NK-92 (cell line): ENCODE results near the gene ATP2B2.

Experiments
- DNase-seq: peaks from one replicate; lab custom pipeline; 2025; ENCODE audit not compliant: unreplicated experiment; lab: John Stamatoyannopoulos, UW

The ATP2B2 gene

DNA sequence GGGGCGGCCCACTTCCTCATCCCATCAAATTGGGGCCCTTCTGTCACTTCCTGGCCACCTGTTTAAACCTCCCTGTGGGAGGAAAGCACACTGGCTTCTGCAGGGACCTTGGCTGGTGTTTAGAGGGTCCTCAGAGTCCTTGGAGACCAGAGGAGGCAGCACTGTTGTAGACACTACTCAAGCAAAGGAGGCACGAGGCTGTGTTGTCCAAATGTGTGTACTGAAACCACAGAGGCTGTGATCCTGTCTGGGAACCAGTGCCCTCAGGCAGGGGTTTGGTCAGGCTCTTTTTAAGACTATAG, 172.1 kb downstream of the ATP2B2 start:
- DNase-seq, result no peak

DNA sequence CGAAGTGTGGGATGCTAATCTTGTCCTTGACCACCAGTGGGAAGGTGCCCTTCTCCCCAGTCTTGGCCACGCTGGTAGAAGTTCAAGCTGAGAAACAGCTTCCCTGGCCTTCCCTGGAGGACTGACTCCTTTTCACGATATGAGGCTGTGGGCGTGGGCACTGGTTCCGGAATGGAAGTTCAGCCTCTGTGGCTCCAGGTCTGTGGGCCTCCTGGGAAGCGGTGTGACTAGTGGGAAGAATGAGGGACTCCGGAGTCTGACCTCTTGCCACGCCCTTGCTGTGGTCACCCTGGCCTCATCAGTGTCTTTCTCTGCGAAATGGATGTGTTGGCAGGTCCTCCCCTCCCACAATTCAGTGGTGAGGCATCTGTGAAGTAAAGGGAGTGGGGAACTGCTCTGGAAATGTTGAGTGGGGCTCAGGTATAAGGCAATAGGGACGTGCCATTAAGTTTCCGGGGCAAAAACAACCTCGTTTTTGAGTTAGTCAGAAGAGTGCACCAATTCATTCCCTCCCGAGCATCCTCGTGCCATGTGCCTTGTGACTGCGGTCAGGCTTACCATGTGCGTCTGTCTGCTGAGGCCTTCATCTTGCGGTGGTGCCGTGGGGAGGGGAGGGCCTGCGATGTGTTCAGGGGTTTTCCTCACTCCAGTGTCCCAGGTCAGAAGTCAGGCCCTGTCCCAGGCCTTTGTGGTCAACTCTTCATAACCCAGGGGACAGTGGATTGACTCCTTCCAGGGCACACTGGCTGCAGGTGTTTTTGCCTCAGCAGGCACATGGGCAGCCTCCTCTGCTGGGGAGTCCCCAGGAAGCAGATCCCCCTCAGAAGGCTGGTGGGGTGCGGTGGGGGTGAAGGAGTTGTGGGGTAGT, 172.7 kb downstream of the ATP2B2 start:
- no peak for DNase-seq

DNA sequence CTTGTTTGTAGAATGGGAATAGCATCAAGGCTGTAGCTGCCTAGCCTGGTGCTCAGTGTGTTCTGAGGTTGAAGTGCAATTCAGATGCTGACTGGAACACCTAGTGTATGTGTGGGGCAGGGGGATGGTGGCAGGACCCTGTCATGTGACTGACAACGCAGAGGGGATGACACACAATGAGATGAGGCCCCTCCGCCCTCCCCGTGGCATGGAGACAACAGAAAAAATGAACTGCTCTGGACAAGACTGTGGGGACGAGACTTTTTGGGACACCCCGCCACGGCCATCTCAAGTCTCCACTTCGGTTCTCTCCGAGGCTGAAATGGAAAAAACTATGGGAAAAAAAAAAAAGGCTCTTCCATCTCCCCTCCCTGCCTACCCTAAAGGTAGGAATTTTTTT, 174.1 kb downstream of the ATP2B2 start:
- DNase-seq, result no peak

DNA sequence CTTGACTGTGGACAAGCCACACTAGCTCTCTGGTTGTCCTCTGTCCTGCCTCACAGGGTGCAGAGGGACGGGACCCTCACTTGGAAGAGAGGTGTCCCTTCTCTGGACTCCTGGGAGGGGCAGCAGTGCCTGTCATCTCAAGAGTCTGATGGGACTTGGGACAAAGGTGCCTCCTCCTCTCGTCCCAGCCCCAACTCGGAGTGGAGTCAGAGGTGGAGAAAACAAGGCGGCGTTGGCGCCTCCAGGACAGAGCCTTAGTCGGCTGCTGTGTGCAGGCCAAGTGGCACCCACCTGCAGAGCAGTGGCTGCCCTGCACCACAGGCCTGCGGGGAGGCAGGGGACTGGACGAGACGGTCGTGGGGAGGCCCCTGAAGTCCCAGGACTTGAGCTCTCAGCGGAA, 175.1 kb downstream of the ATP2B2 start:
- DNase-seq, result no peak

DNA sequence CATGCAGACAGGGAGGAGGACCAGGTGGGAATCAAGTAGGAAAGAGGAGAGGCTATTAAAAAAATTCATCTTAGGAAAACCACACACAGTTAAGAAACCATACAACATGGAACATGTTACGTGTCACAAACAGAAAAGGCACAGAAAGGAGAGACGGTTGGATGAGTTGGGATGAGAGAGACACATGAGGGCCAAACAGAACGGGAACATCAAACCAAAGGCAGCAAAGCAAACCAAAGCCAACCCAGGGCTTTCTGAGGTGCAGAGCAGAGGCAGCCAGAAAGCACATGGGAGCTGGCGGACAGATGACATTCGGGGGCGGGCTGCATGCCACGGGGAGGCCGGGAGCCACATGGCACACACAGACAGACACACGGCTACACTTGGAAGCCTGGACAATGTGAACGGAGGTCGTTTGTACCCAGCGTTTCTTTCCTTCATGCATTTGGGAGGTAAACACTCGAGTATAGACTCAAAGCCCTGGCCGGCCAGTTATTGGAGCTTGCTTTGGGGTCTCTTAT, 175.8 kb downstream of the ATP2B2 start:
- no peak for DNase-seq

DNA sequence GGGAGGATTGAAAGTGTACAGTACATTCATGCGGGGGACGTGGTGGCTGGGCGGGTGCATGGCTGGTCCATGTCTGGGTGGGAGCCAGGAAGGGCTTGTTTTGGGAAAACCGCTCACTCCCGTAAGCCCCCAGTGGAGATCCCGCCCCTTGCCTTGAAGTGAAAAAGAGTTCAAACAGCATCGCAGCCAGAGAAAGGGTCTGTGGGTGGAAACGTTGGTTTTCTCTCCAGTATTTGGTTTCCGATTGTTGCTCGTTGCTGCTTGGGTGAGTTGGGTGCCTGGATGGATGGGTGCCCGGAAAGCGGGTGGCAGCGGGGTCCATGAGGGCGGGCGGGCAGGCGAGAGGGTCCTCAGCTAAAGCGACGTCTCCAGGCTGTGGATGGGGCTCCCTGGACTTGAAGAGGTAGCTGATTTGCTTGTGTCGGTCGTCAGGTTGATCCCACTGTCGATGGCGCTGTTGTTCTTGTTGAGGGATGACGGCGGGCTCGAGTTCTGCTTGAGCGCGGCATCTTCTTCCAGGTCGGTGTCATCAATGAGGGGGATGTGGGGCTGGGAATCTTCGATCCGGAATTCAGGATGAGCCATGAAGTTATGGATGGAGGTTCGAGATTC, 176.8 kb downstream of the ATP2B2 start:
- DNase-seq, result no peak

DNA sequence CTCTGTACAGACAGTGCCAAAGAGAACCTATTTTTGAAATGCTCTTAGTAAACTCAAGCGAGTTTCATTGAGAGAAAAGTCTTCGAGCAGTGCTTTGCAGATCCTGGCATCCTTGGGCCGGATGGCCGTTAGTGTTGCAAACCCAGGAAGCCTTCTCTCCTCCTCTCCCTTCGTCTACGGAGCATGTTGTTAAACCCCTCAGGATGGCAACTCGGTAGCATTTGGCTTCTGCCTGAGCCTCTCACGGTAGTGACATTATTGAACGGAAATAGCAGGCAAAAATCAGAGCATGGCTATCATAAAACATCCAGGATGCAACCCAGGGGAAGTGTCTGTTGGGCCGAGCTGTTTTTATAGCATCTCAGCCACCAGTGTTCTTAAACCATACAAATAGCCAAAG, 177.8 kb downstream of the ATP2B2 start:
- DNase-seq, result no peak

DNA sequence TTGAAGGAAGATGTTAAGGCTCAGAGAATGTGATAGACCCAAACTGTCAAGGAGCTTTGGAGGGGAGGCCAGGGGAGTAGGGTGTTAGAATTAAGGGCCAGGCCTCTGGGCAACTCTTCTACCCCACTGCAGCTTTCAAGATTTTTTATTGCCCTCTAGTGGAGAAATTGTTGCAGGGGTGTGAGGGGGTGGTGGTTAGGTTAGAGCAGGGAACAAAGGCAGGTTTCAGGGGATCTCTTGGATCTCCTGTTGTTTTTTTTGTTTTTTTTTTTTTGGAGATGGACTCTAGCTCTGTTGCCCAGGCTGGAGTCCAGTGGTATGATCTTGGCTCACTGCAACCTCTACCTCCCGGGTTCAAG, 183.1 kb downstream of the ATP2B2 start:
- no peak for DNase-seq

DNA sequence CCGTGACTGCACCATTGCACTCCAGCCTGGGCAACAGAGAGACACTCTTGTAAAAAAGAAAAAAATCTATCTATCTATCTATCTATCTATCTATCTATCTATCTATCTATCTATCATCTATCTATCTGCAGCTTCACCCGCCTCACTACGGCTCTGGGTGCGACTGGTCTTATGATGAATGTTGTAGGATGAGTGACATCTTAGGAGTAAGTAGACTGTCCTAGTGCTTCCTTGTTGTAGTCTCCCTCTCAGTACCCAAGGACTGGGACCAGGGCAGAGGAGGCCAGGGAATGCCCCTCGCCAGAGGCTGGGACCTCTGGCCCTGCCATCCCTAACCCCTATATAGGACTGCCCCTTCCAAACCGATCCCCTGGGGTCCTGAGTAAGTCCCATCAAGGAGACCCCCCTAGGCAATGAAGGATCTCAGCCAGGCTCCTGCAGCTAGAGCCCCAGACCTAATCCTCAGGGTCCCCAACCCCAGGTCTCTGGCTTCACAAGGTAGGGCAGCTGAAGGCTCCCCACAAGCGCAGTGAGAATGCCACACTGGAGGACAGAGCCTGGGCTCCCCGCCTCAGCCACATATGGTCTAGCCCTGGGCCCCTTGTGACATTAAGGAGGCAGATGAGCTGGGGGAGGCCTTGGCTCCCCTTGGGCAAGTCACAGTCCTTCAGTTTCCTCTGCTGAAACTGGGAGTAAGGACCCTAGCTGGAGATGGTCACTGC, 183.6 kb downstream of the ATP2B2 start:
- no peak for DNase-seq

DNA sequence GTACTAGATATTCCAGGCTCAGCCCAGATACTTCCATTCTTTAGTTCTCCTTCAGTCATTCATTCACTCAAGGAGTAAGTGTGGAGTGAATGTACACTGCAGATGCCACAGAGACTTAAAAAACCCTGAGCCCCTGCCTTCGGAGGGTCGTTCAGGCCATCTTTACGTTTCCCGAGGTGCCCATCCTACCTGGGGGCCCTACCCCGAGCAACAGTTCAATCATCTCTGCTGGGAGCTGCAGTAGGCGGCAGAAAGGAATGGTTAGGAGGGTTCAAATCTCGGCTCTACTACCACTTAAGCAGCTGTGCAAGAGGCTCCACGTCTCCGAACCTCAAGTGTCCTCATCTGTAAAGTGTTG, 185.1 kb downstream of the ATP2B2 start:
- DNase-seq, result no peak

DNA sequence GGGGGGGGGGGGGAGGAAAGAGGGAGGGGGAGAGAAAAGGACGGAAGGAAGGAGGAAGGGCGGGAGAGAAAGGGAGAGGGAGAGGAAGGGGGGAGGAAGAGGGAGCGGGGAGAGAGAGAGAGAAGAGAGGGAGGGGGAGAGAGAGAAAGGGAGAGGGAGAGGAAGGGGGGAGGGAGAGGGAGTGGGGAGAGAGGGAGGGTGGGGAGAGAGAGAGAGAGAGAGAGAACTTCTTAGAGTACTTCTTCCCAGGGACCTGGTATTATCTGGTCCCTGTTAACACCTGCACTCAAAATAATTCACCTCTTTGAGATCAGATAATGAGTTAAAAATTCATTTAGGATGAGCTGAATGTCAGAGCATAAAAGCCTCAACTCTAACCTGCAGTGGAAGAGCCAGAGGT, 185.6 kb downstream of the ATP2B2 start:
- no peak for DNase-seq

DNA sequence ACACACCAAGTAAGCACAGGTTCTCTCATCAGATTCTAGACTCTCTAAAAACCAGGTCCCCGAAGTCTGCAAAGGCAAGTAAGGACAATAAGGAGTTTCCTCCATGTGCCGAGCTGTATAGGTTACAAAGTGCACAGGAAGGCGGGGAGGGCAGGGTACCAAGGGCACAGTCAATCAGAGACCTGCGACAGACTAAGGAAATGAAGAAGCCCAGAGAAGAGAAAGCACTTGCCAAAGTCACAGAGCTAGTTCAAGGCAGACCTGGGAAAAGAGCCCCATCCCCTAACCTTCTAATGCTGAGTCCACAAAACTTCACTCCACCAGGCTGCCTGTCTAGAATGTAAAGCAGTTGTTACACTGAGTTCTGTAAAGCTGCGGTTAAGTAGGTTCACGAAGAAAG, 186.1 kb downstream of the ATP2B2 start:
- no peak for DNase-seq

DNA sequence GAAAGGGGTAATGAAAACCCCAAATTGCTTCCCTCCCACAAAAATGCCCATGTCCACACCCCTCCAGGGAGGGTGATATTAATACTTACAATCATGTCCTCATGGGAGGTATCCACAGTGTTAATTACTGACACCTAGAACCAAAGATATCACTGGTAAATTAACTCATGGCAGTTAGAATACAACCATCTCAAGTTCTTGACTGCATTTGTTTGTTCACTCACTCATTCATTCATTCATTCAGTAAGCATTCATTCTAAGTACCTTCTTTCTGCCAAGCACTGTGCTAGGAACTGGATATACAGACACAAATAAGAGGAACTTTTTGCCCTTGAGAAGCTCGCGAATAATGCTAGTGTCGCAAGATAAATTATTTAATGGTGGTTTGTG, 187.4 kb downstream of the ATP2B2 start:
- DNase-seq, result no peak

DNA sequence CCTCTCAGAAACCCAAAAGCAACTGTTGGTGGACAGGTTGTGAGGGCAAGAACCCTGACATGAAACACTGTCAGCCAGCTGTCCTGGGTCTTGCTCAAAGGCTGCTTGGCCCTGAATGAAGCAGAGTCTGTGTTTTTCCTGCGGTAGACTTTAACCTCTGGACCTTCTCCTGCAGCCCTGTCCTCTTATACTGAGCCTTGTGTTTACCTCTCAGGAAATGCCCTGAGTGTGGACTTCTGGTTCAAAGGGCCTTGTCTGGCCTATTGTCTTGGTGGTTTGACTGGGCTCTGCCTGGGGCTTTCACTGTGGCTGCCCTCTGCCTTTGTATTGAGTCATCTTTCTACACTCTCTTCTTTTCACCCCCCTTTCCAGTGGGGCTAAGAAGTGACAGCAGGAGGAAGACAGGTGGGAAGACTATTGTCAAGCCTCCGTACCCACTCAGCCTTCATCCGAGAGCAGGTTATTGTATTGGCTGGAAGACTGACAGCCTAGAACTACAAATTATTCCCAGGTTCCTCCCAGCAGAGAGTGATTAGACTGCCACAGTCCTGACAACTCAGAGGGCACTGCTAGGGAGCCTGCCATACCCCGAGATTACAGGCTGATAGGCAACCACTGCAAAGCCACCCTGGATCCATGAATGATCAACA, 187.9 kb downstream of the ATP2B2 start:
- DNase-seq, result no peak

DNA sequence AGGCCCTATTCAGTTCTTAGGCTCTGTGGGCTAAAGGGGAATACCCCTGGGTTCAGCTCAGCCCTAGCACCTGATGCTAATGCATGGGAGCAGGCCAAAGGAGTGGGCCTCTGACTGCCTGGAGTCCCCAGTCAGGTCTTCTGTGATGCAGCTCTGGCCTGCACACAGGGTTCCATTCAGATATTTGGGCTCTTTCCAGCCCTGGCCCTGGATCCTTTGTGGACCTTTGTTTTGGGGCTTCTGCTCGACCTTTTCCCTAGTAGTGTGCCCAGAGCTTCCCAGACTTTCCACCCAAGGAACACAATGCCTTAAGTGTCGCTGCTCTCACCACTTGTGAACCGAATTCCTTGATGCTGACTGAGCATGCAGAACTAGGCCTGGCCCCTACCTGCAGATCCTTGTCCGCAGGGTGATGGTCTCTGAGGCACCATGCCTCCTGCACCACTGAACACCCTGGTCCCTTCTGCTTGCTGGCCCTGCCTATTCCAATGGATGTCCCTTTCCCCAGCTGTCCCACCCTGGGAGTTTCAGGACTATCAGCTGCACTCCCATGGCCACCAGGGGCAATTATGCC, 189.5 kb downstream of the ATP2B2 start:
- DNase-seq, result no peak

DNA sequence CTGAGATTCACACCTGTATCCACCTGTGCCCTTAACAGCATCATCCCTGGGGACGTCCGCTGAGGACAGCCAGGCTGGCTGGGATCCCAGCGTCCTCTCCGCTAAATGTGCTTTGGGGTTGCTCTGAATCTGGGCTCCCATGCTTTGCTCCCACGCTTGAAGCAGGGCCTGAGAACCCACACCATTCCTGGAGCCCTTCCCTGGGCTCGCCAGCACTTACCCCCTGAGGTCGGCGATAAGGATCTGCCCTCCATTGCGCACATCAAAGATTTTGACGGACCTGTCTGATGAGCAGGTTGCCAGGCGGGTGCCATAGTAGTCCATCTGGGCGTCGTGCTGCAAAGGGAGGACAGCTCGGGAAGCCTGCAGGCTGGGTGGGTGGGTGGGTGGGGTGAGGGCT, 190.3 kb downstream of the ATP2B2 start:
- no peak for DNase-seq

DNA sequence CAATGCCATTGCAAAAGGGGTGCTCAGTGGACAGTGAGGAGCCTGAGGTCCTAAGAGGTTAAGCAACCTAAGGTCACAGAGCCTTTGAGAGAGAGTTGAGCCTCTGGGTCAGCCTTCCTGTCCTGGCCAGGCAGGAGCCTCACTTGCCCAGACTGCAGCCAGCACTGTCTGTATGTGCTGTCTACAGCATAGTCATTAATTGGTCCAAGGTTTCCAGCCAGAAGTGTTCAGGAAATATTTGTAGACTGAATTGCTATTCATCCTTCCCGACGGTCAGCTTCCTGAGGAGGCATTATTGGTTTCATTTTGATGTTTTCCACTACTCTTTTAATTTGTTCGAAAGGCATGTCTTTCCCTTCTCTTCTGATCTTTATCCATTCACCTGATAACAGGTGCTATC, 192.5 kb downstream of the ATP2B2 start:
- DNase-seq, result no peak

DNA sequence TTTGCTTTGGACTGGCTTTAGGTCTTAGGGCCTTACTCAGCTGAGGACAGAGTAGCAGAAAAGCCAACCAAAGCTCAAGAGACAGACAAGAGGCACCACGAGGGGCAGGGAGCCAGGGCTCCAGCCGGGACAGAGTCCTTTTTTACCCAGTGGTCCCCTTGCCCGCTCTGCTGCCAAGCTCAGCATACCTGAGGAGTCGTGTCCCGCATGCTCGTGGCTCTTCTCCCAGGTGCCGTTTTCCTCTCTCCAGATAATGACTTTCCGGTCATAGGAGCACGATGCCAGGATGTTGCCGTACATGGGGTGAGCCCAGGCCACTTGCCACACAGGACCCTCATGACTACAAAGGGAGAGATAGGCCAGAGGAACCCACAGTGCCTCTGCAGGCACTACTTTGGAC, 193.0 kb downstream of the ATP2B2 start:
- no peak for DNase-seq

DNA sequence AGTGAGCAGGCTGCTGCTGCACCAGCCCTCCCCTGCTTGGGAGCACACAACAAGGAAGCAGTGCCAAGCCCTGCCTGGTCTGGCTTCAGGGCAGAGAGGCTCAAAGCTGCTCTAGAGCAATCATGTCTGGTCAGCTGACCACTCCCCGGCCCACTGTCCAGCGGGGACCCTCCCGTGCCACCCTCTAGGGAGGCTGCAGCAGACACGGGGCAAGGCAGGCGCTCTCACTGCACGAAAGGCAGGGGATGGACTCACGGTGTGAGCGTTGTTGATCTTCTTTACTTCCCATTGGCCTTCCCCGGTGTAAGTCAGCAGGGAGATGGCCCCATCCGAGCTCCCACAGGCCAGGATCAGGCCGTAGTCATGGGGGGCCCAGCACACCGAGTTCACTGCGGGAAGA, 193.7 kb downstream of the ATP2B2 start:
- no peak for DNase-seq

DNA sequence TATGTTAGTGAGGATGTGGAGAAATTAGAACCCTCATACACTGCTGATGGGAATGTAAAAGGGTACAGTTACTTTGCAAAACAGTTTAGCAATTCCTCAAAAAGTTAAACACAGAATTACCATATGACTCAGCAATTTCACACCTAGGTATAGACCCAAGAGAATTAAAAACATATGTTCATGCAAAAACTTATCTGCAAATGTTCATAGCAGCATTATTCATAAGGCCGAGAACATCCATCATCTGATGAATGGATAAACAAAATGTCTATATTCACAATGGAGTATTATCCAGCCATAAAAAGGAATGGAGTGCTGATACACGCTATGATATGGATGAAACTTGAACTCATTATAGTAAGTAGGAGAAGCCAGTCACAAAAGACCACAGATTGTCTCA, 194.8 kb downstream of the ATP2B2 start:
- DNase-seq, result no peak

DNA sequence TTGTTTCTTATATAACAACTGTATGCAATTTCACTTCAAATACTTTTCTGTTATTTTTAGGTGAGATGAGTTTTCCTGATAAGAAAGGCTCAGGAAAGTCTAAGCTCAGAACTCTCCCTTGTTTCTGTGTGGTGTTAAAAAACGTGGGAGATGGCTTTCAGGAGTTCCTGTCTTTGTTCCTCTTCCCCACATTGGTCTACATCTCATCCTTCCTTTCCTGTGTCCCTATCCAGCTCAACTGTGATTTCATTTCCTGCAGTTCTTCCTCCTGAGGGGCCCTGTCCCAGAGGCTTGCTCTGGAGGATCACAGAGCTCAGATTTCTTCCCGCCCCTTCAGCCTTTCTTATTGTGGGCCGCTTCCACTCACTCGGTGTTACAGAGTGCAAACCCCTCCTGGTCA, 195.7 kb downstream of the ATP2B2 start:
- no peak for DNase-seq
